Sigmoid colon (tissue), 4 donors: Measurements from ENCODE around the gene CCDC195.

Experiments
- CTCF ChIP-seq, 4 experiments: fragments of 450-650 bp in 3 of 4; fragments of 200-600 bp in 1 of 4; IDR thresholded peaks; one replicate each; pipeline ENCODE4 v1.5.1; 2016 to 2019; ENCODE audit warnings: antibody characterized with exemption in 4 of 4, mild to moderate bottlenecking in 3 of 4, moderate library complexity in 2 of 4
- POLR2A ChIP-seq, 2 donors: fragments of 450-650 bp; IDR thresholded peaks; one replicate each; pipeline ENCODE4 v1.6.1; 2016; ENCODE audit warnings: antibody characterized with exemption in 2 of 2, mild to moderate bottlenecking in 2 of 2, moderate library complexity in 2 of 2
- POLR2AphosphoS5 ChIP-seq, 4 donors: sonication (generic); formaldehyde crosslinking; IDR thresholded peaks; one replicate each; pipeline ENCODE4 v1.6.1; 2017; ENCODE audit warnings: antibody characterized with exemption in 4 of 4

- no peak for TF ChIP-seq CTCF (IDR thresholded peaks at IDR 0.05)
- no peak for TF ChIP-seq POLR2A (IDR thresholded peaks at IDR 0.05)
- TF ChIP-seq POLR2AphosphoS5 (IDR thresholded peaks at IDR 0.05), result no peak
Observed at GRCh38 chr2:224729435-224729834, 13.3 kb upstream of the CCDC195 start.
